ENCODE measurements around the gene FAM47A.

The FAM47A gene

DNA sequence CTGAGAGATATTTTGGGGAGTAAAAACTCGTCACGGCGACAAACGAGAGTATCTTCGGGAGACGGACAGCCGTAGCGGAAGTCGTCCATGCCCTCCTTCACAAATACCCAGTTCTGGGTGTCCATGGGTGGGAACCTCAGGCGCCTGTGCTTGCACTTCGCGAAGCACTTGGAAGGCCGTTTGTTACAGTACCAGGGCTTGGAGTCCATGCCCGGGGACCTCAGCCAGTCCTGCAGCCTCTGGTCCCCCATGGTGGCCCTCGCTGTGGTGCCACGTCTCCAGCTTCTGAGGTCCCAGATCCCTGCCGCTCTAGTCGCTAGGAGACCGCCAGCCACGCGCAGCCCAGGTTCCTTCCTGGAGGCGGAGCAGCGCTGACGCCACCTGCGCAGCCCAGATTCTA is at the start of gene FAM47A:
TSS of gene FAM47A (minus strand) at position 287 of the 400 bp plus-strand sequence. CDS start at position 251, 36 bp downstream.
- TF ChIP-seq, protein P1, sequence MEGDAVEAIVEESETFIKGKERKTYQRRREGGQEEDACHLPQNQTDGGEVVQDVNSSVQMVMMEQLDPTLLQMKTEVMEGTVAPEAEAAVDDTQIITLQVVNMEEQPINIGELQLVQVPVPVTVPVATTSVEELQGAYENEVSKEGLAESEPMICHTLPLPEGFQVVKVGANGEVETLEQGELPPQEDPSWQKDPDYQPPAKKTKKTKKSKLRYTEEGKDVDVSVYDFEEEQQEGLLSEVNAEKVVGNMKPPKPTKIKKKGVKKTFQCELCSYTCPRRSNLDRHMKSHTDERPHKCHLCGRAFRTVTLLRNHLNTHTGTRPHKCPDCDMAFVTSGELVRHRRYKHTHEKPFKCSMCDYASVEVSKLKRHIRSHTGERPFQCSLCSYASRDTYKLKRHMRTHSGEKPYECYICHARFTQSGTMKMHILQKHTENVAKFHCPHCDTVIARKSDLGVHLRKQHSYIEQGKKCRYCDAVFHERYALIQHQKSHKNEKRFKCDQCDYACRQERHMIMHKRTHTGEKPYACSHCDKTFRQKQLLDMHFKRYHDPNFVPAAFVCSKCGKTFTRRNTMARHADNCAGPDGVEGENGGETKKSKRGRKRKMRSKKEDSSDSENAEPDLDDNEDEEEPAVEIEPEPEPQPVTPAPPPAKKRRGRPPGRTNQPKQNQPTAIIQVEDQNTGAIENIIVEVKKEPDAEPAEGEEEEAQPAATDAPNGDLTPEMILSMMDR (conservative IDR thresholded peaks at IDR 0.05; ENCODE audit: control insufficient read depth, insufficient read depth, low read depth, low read length): no peak
- no peak for DNase-seq (ENCODE audit: low read depth)
- no peak within 1 kb of the TSS for H3K4me3 ChIP-seq (ENCODE audit: control insufficient read depth, low read depth, low read length)

DNA sequence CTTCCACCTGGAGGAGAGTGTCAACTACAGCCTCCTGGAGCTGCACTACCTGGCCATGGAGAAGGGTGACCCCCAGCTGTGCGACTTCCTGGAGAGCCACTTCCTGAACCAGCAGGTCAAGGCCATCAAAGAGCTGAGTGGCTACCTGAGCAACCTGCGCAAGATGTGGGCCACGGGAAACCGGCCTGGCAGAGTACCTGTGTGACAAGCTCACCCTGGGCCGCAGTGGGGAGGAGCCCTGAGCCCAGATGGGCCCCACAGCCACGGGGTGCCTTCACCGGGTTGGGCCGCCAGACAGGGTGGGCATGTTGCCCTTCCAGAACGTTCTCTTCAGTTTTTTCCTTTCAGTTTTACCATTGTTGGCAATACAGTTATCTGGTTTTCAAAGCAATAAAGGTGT is 15.2 kb upstream of the FAM47A start:
- no peak overlapping the region for H3K4me3 ChIP-seq (ENCODE audit: control insufficient read depth, low read depth, low read length)
- TF ChIP-seq, protein P1 (conservative IDR thresholded peaks at IDR 0.05; ENCODE audit: control insufficient read depth, insufficient read depth, low read depth, low read length): no peak
- DNase-seq (ENCODE audit: low read depth): no peak

- H3K4me3 ChIP-seq (ENCODE audit: control insufficient read depth, low read depth, low read length): no peak overlapping the region
- DNase-seq (ENCODE audit: low read depth): no peak
- TF ChIP-seq, protein P1 (conservative IDR thresholded peaks at IDR 0.05; ENCODE audit: control insufficient read depth, insufficient read depth, low read depth, low read length): no peak
These were observed 14.8 kb upstream of the FAM47A start for GRCh38 chrX:34146906-34147305.

DNA sequence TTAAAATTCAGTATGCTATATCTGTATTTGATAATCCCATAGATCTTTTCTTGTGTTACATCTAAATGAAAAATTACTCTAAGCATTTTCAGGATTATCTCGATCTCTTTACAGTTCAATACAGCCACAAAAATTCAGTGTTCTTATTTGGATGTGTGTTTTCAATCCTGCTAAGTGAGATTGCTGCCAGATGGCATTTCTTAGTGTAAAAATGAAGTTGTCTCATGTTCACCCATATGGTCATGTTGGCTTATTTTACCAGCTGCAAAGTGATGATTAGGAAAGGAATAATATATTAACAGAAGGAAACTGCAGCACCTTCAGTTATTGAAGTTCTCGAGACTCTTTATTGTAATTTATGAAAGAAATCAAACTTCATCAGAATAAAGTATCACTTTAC is 12.1 kb upstream of the FAM47A start:
- H3K4me3 ChIP-seq (ENCODE audit: control insufficient read depth, low read depth, low read length): no peak overlapping the region
- TF ChIP-seq, protein P1 (conservative IDR thresholded peaks at IDR 0.05; ENCODE audit: control insufficient read depth, insufficient read depth, low read depth, low read length): no peak
- no peak for DNase-seq (ENCODE audit: low read depth)

- no peak for DNase-seq (ENCODE audit: low read depth)
- TF ChIP-seq, protein P1 (conservative IDR thresholded peaks at IDR 0.05; ENCODE audit: control insufficient read depth, insufficient read depth, low read depth, low read length): no peak
- H3K4me3 ChIP-seq (ENCODE audit: control insufficient read depth, low read depth, low read length): no peak overlapping the region
These were observed 8.7 kb upstream of the FAM47A start for GRCh38 chrX:34140816-34141215.

- no peak for DNase-seq (ENCODE audit: low read depth)
- TF ChIP-seq, protein P1 (conservative IDR thresholded peaks at IDR 0.05; ENCODE audit: control insufficient read depth, insufficient read depth, low read depth, low read length): no peak
These were observed 952 bp downstream of the FAM47A start for GRCh38 chrX:34130980-34131744.

More at GRCh38 chrX:34130980-34131744, 952 bp downstream of the FAM47A start:
- H3K4me3 ChIP-seq (ENCODE audit: control insufficient read depth, low read depth, low read length): no peak overlapping the region
